H9 (cell line): ENCODE data around the gene KRT35. TPM values are rescaled to one million over a fixed set of nuclear protein-coding genes. Genes with fewer than 3 reads are reported as not detected.

Source experiments
- DNase-seq: peaks from one replicate; pipeline ENCODE4 v3.0.0-alpha.2; 2017
- H2AFZ ChIP-seq: one replicate; pipeline ENCODE4 v1.6.1; 2013; ENCODE audit warnings: mild to moderate bottlenecking, low read length, control low read depth, moderate library complexity
- H2AK5ac ChIP-seq: 2 replicates; pipeline ENCODE4 v1.6.1; 2013; ENCODE audit warnings: low read length, control low read depth, mixed read lengths; ENCODE audit not compliant: insufficient read length
- H2BK120ac ChIP-seq: one replicate; pipeline ENCODE4 v1.6.1; 2013; ENCODE audit warnings: low read depth, mild to moderate bottlenecking, low read length, control low read depth, inconsistent platforms; ENCODE audit not compliant: poor library complexity, severe bottlenecking
- H2BK12ac ChIP-seq: 2 replicates; pipeline ENCODE4 v1.6.1; 2013; ENCODE audit warnings: low read length, control low read depth, mixed read lengths, low read depth; ENCODE audit not compliant: insufficient read length
- H2BK15ac ChIP-seq: 2 replicates; pipeline ENCODE4 v1.6.1; 2013; ENCODE audit warnings: low read depth, low read length, control low read depth
- H2BK20ac ChIP-seq: one replicate; pipeline ENCODE4 v1.6.1; 2013; ENCODE audit warnings: low read depth, mild to moderate bottlenecking, low read length, control low read depth, inconsistent platforms; ENCODE audit not compliant: poor library complexity, severe bottlenecking
- H2BK5ac ChIP-seq: 2 replicates; pipeline ENCODE4 v1.6.1; 2013; ENCODE audit warnings: low read length, control low read depth, mixed read lengths; ENCODE audit not compliant: insufficient read length
- H3K14ac ChIP-seq: 2 replicates; pipeline ENCODE4 v1.6.1; 2013; ENCODE audit warnings: low read length, control low read depth; ENCODE audit not compliant: insufficient read depth
- H3K18ac ChIP-seq: 2 replicates; pipeline ENCODE4 v1.6.1; 2013; ENCODE audit warnings: low read depth, mild to moderate bottlenecking, mixed read lengths, low read length, control low read depth; ENCODE audit not compliant: insufficient read length
- H3K23ac ChIP-seq: 2 replicates; pipeline ENCODE4 v1.6.1; 2013; ENCODE audit warnings: low read length, control low read depth, mixed read lengths, low read depth; ENCODE audit not compliant: insufficient read length
- H3K23me2 ChIP-seq: 2 replicates; pipeline ENCODE4 v1.6.1; 2013; ENCODE audit warnings: low read depth, mild to moderate bottlenecking, mixed read lengths, low read length, control low read depth; ENCODE audit not compliant: insufficient read length, poor library complexity, severe bottlenecking
- H3K27ac ChIP-seq: 2 replicates; pipeline ENCODE4 v1.5.1; 2013; ENCODE audit warnings: low read length, control low read depth, mixed read lengths, low read depth; ENCODE audit not compliant: insufficient read length
- H3K27me3 ChIP-seq: 2 replicates; pipeline ENCODE4 v1.6.1; 2013; ENCODE audit warnings: low read length, control low read depth, inconsistent platforms; ENCODE audit not compliant: insufficient read depth
- H3K4ac ChIP-seq: 2 replicates; pipeline ENCODE4 v1.6.1; 2013; ENCODE audit warnings: low read depth, mild to moderate bottlenecking, control low read depth, inconsistent platforms, low read length, moderate library complexity
- H3K4me1 ChIP-seq: 2 replicates; pipeline ENCODE4 v1.6.1; 2013; ENCODE audit warnings: low read length, control low read depth, inconsistent platforms; ENCODE audit not compliant: insufficient read depth
- H3K4me2 ChIP-seq: 2 replicates; pipeline ENCODE4 v1.6.1; 2013; ENCODE audit warnings: low read length, control low read depth, mixed read lengths; ENCODE audit not compliant: insufficient read length, insufficient read depth
- H3K56ac ChIP-seq: 2 replicates; pipeline ENCODE4 v1.6.1; 2013; ENCODE audit warnings: low read depth, mild to moderate bottlenecking, mixed read lengths, low read length, control low read depth; ENCODE audit not compliant: insufficient read length
- H3K79me1 ChIP-seq: 2 replicates; pipeline ENCODE4 v1.6.1; 2013; ENCODE audit warnings: low read depth, mild to moderate bottlenecking, moderate library complexity, low read length, control low read depth, inconsistent platforms; ENCODE audit not compliant: insufficient read depth, poor library complexity, severe bottlenecking
- H3K79me2 ChIP-seq: 2 replicates; pipeline ENCODE4 v1.6.1; 2013; ENCODE audit warnings: low read length, control low read depth, inconsistent platforms; ENCODE audit not compliant: insufficient read depth
- H3K9ac ChIP-seq: 2 replicates; pipeline ENCODE4 v1.6.1; 2013; ENCODE audit warnings: low read length, control low read depth, mixed read lengths; ENCODE audit not compliant: insufficient read length; ENCODE audit errors: extremely low read depth
- H3K9me3 ChIP-seq: one replicate; pipeline ENCODE4 v1.6.1; 2013; ENCODE audit warnings: low read depth, low read length, inconsistent platforms; ENCODE audit not compliant: control insufficient read depth
- H3T11ph ChIP-seq: one replicate; pipeline ENCODE4 v1.6.1; 2013; ENCODE audit warnings: mild to moderate bottlenecking, low read length, control low read depth, inconsistent platforms
- H4K20me1 ChIP-seq: one replicate; pipeline ENCODE4 v1.6.1; 2013; ENCODE audit not compliant: control insufficient read depth, insufficient read length, insufficient read depth
- H4K5ac ChIP-seq: 2 replicates; pipeline ENCODE4 v1.6.1; 2013; ENCODE audit warnings: low read depth, mild to moderate bottlenecking, mixed read lengths, low read length, control low read depth; ENCODE audit not compliant: insufficient read length
- H4K8ac ChIP-seq: replicated peaks from 2 replicates; pipeline ENCODE4 v1.6.1; 2013; ENCODE audit warnings: low read length, control low read depth, mixed read lengths, low read depth; ENCODE audit not compliant: insufficient read length
- H4K91ac ChIP-seq: 2 replicates; pipeline ENCODE4 v1.6.1; 2013; ENCODE audit warnings: low read depth, mild to moderate bottlenecking, moderate library complexity, mixed read lengths, low read length, control low read depth; ENCODE audit not compliant: insufficient read length
- H3K27ac Mint-ChIP-seq, 3 experiments: 2 replicates in 2 of 3; 3 replicates in 1 of 3; pipeline ENCODE4 v1.8.0; 2020 to 2021; ENCODE audit warnings: mixed read lengths in 3 of 3, mild to moderate bottlenecking in 1 of 3, moderate library complexity in 1 of 3
- H3K27me3 Mint-ChIP-seq: 2 replicates; pipeline ENCODE4 v1.8.0; 2021; ENCODE audit warnings: low read depth, mild to moderate bottlenecking, moderate library complexity, mixed read lengths
- H3K36me3 Mint-ChIP-seq, 3 experiments: 2 replicates in 2 of 3; 3 replicates in 1 of 3; pipeline ENCODE4 v1.8.0; 2020 to 2021; ENCODE audit warnings: low read depth in 3 of 3, mixed read lengths in 3 of 3; ENCODE audit not compliant: insufficient read depth in 1 of 3
- H3K4me1 Mint-ChIP-seq, 2 experiments: 2 replicates each; pipeline ENCODE4 v1.8.0; 2020; ENCODE audit warnings: mixed read lengths in 2 of 2
- H3K4me3 Mint-ChIP-seq, 2 experiments: 2 replicates in 1 of 2; 3 replicates in 1 of 2; pipeline ENCODE4 v1.8.0; 2020 to 2021; ENCODE audit warnings: mild to moderate bottlenecking in 2 of 2, mixed read lengths in 2 of 2, moderate library complexity in 1 of 2
- H3K9me3 Mint-ChIP-seq, 2 experiments: 2 replicates in 1 of 2; 3 replicates in 1 of 2; pipeline ENCODE4 v1.8.0; 2020; ENCODE audit warnings: mild to moderate bottlenecking in 2 of 2, mixed read lengths in 2 of 2, moderate library complexity in 1 of 2
- CTCF ChIP-seq: fragments of 200-600 bp; sonication (generic); conservative IDR thresholded peaks from 3 replicates; pipeline ENCODE4 v1.8.0; 2021; ENCODE audit warnings: antibody characterized with exemption, mild to moderate bottlenecking
- WGBS: extraction: QIAGEN DNeasy Blood & Tissue Kit; methylation state at CpG from one replicate; pipeline ENCODE4 v1.1.7; 2013; ENCODE audit warnings: missing lambda C conversion rate, low lambda C conversion rate, mixed read lengths; ENCODE audit not compliant: insufficient read length; ENCODE audit errors: extremely low coverage; 5-methylcytosine and 5-hydroxymethylcytosine counted together
- total RNA-seq: library from RNA; stranded (reverse); gene quantifications from 2 replicates; pipeline ENCODE4 v1.2.1, GENCODE V29; 2021

The KRT35 gene
- total RNA-seq, 1 experiment from 2014 or later: not detected

- no peaks in the 10 kb centered on the region for H4K20me1 ChIP-seq
- no peak overlapping the region for H3K27ac Mint-ChIP-seq
- H3K4me3 Mint-ChIP-seq: no peak overlapping the region
- H3K23ac ChIP-seq: no peak overlapping the region
- H2BK120ac ChIP-seq: no peak overlapping the region
- no peaks in the 10 kb centered on the region for H3K79me1 ChIP-seq
- H3K79me2 ChIP-seq: no peaks in the 10 kb centered on the region
- H3K27ac ChIP-seq: no peak overlapping the region
- no peak overlapping the region for H3K14ac ChIP-seq
- H3K4me2 ChIP-seq: no peak overlapping the region
- H3K9me3 Mint-ChIP-seq: no peaks in the 10 kb centered on the region; a peak in 1 of 5 replicates
- H3K4me1 Mint-ChIP-seq: peaks cover 6% of the 10 kb centered on the region in 2 experiments
- H2BK12ac ChIP-seq: no peak overlapping the region
- no peaks in the 10 kb centered on the region; a peak in 1 of 7 replicates for H3K36me3 Mint-ChIP-seq
- no peak overlapping the region for H2AFZ ChIP-seq
- H3K27me3 Mint-ChIP-seq: peaks cover 25% of the 10 kb centered on the region
- H3K23me2 ChIP-seq: no peaks in the 10 kb centered on the region
- no peaks in the 10 kb centered on the region for H3K9me3 ChIP-seq
- no peak overlapping the region for H4K5ac ChIP-seq
- no peak for TF ChIP-seq CTCF
- H3K56ac ChIP-seq: no peak overlapping the region
- H4K8ac ChIP-seq: no peak overlapping the region
- H3K18ac ChIP-seq: no peak overlapping the region
- H4K91ac ChIP-seq: no peak overlapping the region
- no peaks in the 10 kb centered on the region for H3K4me1 ChIP-seq
- H3T11ph ChIP-seq: no peak overlapping the region
- no peak overlapping the region for H2BK15ac ChIP-seq
- H2BK5ac ChIP-seq: no peak overlapping the region
- H2AK5ac ChIP-seq: no peak overlapping the region
- H3K27me3 ChIP-seq: no peaks in the 10 kb centered on the region
- no peak for DNase-seq
- no CpG with 5 or more reads among the region's 4 CpGs for WGBS
- H3K9ac ChIP-seq: no peak overlapping the region
- H2BK20ac ChIP-seq: no peak overlapping the region
- H3K4ac ChIP-seq: no peak overlapping the region
Measured at GRCh38 chr17:41442739-41443138, 38.2 kb downstream of the KRT35 start.
